GM12801 (cell line): ENCODE results near the gene SREBF1.
A peak's percentile ranks its signal among the peaks of the same experiment; 100 is the strongest.

Source experiments
- CTCF ChIP-seq: IDR thresholded peaks from one replicate; pipeline ENCODE4 v1.5.1; 2011; ENCODE audit warnings: control low read depth; ENCODE audit not compliant: insufficient read length; ENCODE audit errors: extremely low read depth

The SREBF1 gene

GRCh38 chr17:17868641-17869522, 32.1 kb upstream of the SREBF1 start:
- no peak for TF ChIP-seq CTCF

- TF ChIP-seq CTCF = no peak
Observed at GRCh38 chr17:17866897-17867296, 30.1 kb upstream of the SREBF1 start.

- TF ChIP-seq CTCF = no peak
Observed at GRCh38 chr17:17866425-17866824, 29.6 kb upstream of the SREBF1 start.

- TF ChIP-seq CTCF = no peak
Observed at GRCh38 chr17:17865035-17865434, 28.2 kb upstream of the SREBF1 start.

GRCh38 chr17:17860766-17861107, 24.0 kb upstream of the SREBF1 start:
- no peak for TF ChIP-seq CTCF

- TF ChIP-seq CTCF = peak; percentile 93
Observed at GRCh38 chr17:17859909-17860765, 23.4 kb upstream of the SREBF1 start.

GRCh38 chr17:17857496-17857895, 20.7 kb upstream of the SREBF1 start:
- no peak for TF ChIP-seq CTCF
